ENCODE results near the gene RASAL2.

The RASAL2 gene

DNA sequence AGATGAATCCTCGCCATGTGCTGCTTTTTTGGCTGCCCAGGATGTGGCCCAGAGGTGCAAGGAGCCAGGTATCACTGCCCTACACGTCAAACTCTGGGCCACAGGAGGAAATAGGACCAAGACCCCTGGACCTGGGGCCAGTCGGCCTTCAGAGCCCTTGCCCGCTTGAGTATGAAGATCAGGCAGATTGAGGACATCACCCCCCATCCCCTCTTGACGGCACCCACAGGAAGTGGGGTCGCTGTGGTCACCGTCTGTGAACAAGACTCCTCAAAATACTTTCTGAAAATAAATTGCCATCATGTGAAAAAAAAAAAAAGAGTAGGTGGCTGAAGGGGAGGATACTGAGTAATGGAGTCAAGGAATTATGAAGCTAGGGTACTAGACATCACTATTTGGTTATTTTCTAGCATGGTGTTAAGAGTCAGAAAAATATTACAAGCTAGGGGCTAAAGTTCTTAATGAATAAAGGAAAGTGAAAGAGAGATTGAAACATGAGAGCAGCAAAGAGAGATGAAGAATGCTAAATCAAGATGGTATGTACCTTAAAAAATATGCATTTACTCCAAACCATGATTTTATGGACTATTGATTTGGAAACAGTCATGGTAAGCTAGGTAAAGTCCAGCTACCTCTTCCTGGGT, 318.0 kb downstream of the RASAL2 start:
- no peaks in the 10 kb centered on the region for H3K27me3 ChIP-seq (ENCODE audit: control insufficient read depth, insufficient read depth, low read length)
- H3K4me3 ChIP-seq (ENCODE audit: low read depth, low read length) = no peak overlapping the region
- H3K36me3 ChIP-seq (ENCODE audit: control insufficient read depth, insufficient read depth, low read length) = no peaks in the 10 kb centered on the region
- H3K9me3 ChIP-seq (ENCODE audit: control insufficient read depth, insufficient read depth, low read length) = no peaks in the 10 kb centered on the region
- H3K9ac ChIP-seq (ENCODE audit: low read depth, low read length) = no peak overlapping the region
- H3K4me1 ChIP-seq (ENCODE audit: control insufficient read depth, insufficient read depth, low read length) = no peaks in the 10 kb centered on the region

DNA sequence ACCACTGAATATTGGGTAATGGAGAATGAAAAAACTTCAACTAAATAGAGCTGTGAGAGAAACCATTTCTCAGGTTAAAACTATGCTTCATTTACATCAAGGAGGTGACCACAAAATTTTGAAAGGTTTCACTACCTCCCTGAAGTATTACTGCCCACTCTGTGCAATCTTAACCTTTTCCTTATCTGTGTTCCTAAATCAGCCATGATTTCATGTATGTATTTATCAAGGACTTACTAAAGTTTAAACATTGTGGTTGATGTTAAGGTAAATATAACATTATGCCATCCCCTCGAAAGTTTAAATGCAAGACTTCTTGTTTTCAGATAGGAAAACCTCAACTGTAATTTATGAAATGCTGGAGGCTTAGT, 318.5 kb downstream of the RASAL2 start:
- no peak overlapping the region for H3K9ac ChIP-seq (ENCODE audit: low read depth, low read length)
- no peaks in the 10 kb centered on the region for H3K36me3 ChIP-seq (ENCODE audit: control insufficient read depth, insufficient read depth, low read length)
- no peak overlapping the region for H3K4me3 ChIP-seq (ENCODE audit: low read depth, low read length)
- no peaks in the 10 kb centered on the region for H3K4me1 ChIP-seq (ENCODE audit: control insufficient read depth, insufficient read depth, low read length)
- H3K27me3 ChIP-seq (ENCODE audit: control insufficient read depth, insufficient read depth, low read length) = no peaks in the 10 kb centered on the region
- no peaks in the 10 kb centered on the region for H3K9me3 ChIP-seq (ENCODE audit: control insufficient read depth, insufficient read depth, low read length)

DNA sequence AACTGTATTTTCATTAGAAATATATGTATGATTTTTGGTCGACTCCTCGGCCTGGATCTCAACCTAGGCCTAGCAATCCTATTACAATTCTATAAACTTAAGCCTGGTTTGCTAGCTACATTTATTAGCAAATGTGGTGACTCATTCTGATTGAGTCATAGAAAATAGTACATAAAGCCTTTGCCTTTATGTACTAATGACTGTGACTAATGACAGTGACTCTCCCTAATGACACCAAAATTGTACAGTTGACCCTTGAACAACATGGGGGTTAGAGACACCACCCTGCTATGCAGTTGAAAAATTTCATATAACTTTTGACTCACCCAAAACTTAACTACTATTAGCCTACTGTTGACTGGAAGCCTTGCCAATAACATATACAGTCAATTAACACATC, 324.0 kb downstream of the RASAL2 start:
- H3K4me1 ChIP-seq (ENCODE audit: control insufficient read depth, insufficient read depth, low read length) = no peaks in the 10 kb centered on the region
- no peaks in the 10 kb centered on the region for H3K9me3 ChIP-seq (ENCODE audit: control insufficient read depth, insufficient read depth, low read length)
- H3K36me3 ChIP-seq (ENCODE audit: control insufficient read depth, insufficient read depth, low read length) = no peaks in the 10 kb centered on the region
- no peaks in the 10 kb centered on the region for H3K27me3 ChIP-seq (ENCODE audit: control insufficient read depth, insufficient read depth, low read length)
- no peak overlapping the region for H3K9ac ChIP-seq (ENCODE audit: low read depth, low read length)
- H3K4me3 ChIP-seq (ENCODE audit: low read depth, low read length) = no peak overlapping the region

DNA sequence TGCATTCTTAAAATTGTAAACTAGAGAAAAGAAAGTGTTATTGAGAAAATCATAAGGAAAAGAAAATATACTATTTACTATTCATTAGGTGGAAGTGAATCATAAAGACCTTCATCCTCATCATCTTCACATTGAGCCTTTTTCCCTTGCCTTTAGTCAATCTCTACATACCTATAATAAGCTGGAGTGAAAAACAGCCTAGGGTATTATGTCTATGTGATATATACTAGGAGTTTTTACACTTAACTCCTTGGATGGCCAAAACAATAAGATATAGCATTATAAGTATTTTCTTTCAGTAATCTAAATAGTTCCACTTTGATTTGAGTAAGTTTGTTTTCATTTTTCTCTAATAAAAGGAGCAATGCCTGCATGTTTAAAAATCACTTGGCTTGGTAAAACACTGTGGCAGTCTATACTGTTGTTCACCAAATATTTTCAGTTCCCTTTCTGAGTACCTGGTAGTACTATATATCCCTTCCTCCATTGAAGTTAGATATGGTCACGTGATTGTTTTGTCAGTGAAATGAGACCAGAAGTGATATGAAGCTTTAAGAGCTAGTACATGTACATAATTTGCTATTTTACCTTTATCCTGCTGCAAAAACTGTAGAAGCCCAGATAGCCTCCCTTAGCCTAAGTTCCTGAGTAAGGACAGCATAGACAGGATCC, 324.5 kb downstream of the RASAL2 start:
- Histone ChIP-seq H3K4me3 (ENCODE audit: low read depth, low read length) (no peak overlapping the region), H3K4me1 (ENCODE audit: control insufficient read depth, insufficient read depth, low read length) (no peaks in the 10 kb centered on the region), H3K9ac (ENCODE audit: low read depth, low read length) (no peak overlapping the region), H3K36me3 (ENCODE audit: control insufficient read depth, insufficient read depth, low read length) (no peaks in the 10 kb centered on the region), H3K9me3 (ENCODE audit: control insufficient read depth, insufficient read depth, low read length) (no peaks in the 10 kb centered on the region), H3K27me3 (ENCODE audit: control insufficient read depth, insufficient read depth, low read length) (no peaks in the 10 kb centered on the region)

DNA sequence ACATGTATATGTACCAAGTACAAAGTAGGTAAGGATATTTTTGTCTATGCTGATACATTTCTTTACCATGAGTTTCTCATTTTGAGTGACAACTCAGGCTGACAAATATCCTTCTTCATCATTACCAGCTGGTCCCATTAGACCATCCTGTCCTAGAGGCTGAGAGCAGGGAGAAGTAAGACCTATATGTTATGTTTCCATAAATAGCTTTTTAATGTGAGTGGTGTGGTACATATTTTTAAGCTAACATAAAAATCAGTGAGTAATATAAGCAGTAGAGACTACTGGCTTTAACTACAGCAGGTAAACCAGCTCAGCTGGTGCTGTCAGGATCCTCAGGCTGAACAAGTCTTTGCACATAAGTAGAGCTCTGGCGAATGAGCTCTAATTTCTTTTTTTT, 340.5 kb downstream of the RASAL2 start:
- Histone ChIP-seq H3K4me3 (ENCODE audit: low read depth, low read length) (no peak overlapping the region), H3K36me3 (ENCODE audit: control insufficient read depth, insufficient read depth, low read length) (no peaks in the 10 kb centered on the region), H3K27me3 (ENCODE audit: control insufficient read depth, insufficient read depth, low read length) (no peaks in the 10 kb centered on the region), H3K4me1 (ENCODE audit: control insufficient read depth, insufficient read depth, low read length) (peaks cover 5% of the 10 kb centered on the region), H3K9me3 (ENCODE audit: control insufficient read depth, insufficient read depth, low read length) (no peaks in the 10 kb centered on the region), H3K9ac (ENCODE audit: low read depth, low read length) (no peak overlapping the region)

DNA sequence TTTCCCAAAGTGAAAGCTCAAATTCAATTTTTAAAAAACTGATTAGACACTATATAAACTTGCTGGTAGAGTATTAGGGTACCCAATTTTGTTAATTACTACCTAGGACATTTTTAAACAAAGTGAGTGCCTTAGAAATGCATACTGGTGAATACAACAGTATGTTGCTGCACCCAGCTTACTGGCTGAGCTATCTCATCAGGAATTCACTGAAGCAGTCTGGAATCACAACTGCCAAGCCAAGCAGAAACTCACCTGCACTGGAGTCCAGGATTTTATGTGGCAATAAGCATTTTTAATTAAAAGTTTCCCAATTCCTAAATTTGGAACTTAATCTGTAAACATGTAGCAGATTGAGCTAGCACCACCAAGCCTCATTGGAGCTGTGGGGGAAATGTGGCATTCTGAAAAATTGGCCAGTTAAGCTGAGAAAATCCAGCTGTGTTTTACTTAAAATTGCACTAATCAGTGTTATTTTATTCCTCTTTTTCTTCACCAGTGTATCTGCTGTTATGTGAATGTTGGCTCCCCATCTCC, 341.1 kb downstream of the RASAL2 start:
- Histone ChIP-seq H3K27me3 (ENCODE audit: control insufficient read depth, insufficient read depth, low read length) (no peaks in the 10 kb centered on the region), H3K36me3 (ENCODE audit: control insufficient read depth, insufficient read depth, low read length) (no peaks in the 10 kb centered on the region), H3K4me1 (ENCODE audit: control insufficient read depth, insufficient read depth, low read length) (peaks cover 5% of the 10 kb centered on the region), H3K9me3 (ENCODE audit: control insufficient read depth, insufficient read depth, low read length) (no peaks in the 10 kb centered on the region), H3K9ac (ENCODE audit: low read depth, low read length) (no peak overlapping the region), H3K4me3 (ENCODE audit: low read depth, low read length) (no peak overlapping the region)

DNA sequence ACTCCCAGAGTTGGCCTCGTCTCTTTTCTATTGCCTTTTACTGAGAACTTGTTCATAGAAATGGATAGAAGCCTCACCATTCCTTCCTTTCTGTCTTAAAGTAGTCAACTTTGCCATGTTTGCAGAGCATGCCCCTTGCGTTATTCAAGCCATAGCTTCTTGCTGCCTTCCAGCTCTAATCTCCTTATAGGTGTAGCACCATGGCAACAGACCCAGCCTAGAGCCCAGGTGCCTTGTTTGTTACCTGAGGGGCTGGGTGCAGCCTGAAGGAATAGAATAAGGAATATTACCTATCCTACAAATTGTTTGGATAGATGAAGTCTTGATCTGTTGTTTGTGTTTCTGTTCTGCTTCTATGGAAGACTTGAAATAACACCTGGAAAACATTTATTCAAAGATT, 343.0 kb downstream of the RASAL2 start:
- H3K4me3 ChIP-seq (ENCODE audit: low read depth, low read length) = no peak overlapping the region
- H3K27me3 ChIP-seq (ENCODE audit: control insufficient read depth, insufficient read depth, low read length) = no peaks in the 10 kb centered on the region
- no peak overlapping the region for H3K9ac ChIP-seq (ENCODE audit: low read depth, low read length)
- no peaks in the 10 kb centered on the region for H3K36me3 ChIP-seq (ENCODE audit: control insufficient read depth, insufficient read depth, low read length)
- peaks cover 5% of the 10 kb centered on the region for H3K4me1 ChIP-seq (ENCODE audit: control insufficient read depth, insufficient read depth, low read length)
- no peaks in the 10 kb centered on the region for H3K9me3 ChIP-seq (ENCODE audit: control insufficient read depth, insufficient read depth, low read length)

DNA sequence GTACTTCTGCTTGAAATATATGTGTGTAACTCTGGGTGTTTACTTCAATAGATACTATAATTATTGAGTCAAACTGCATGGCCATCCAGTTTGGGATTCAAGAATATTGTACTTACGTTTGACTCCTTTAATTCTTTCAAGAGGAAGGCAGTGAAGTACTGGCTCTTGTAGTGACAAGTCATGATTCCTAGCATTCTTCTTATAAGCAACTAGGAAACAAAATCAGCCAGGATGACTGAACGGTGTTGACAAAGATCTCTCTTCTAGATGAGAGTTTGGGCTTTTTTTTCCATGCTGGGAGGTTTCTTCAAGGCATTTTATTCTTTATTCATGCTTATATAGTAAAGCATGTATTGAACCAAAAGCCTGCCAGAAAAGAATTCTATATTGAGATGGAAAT, 344.5 kb downstream of the RASAL2 start:
- Histone ChIP-seq H3K36me3 (ENCODE audit: control insufficient read depth, insufficient read depth, low read length) (peaks cover 5% of the 10 kb centered on the region), H3K4me3 (ENCODE audit: low read depth, low read length) (no peak overlapping the region), H3K9me3 (ENCODE audit: control insufficient read depth, insufficient read depth, low read length) (no peaks in the 10 kb centered on the region), H3K27me3 (ENCODE audit: control insufficient read depth, insufficient read depth, low read length) (no peaks in the 10 kb centered on the region), H3K4me1 (ENCODE audit: control insufficient read depth, insufficient read depth, low read length) (peaks cover 5% of the 10 kb centered on the region), H3K9ac (ENCODE audit: low read depth, low read length) (no peak overlapping the region)

DNA sequence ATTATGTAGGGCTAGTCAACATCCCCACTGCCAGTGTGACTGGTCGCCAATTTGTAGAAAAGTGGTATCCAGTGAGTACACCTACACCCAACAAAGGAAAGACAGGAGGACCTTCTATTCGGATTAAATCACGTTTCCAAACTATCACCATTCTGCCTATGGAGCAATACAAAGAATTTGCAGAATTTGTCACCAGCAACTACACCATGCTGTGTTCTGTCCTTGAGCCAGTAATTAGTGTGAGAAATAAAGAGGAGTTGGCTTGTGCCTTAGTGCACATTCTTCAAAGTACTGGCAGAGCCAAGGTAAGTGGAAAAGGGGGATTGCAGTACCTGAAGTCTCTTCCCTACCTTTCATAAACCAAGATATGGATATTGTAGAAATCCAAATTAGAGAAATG, 349.0 kb downstream of the RASAL2 start:
- Histone ChIP-seq H3K27me3 (ENCODE audit: control insufficient read depth, insufficient read depth, low read length) (no peaks in the 10 kb centered on the region), H3K9ac (ENCODE audit: low read depth, low read length) (no peak overlapping the region), H3K36me3 (ENCODE audit: control insufficient read depth, insufficient read depth, low read length) (peaks cover 5% of the 10 kb centered on the region), H3K4me3 (ENCODE audit: low read depth, low read length) (no peak overlapping the region), H3K9me3 (ENCODE audit: control insufficient read depth, insufficient read depth, low read length) (no peaks in the 10 kb centered on the region), H3K4me1 (ENCODE audit: control insufficient read depth, insufficient read depth, low read length) (peaks cover 5% of the 10 kb centered on the region)

DNA sequence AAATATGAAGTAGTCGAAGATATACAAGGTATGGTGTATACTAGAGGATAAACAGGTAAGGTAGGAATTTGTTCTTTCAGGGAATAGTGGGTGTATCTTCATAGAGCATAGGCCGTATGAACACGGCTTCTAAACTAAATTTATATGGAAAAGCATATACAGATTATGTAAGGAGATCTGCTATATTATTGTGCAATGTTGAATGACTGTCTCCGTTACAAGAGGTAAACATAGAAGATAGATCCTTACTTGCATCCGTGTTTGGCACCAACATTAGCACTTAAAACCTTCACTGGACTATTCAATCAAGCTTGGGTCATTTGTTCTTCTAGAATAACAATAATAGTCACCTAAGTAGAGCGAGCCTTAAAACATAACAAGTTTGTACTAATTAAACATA, 357.0 kb downstream of the RASAL2 start:
- H3K27me3 ChIP-seq (ENCODE audit: control insufficient read depth, insufficient read depth, low read length) = no peaks in the 10 kb centered on the region
- no peak overlapping the region for H3K9ac ChIP-seq (ENCODE audit: low read depth, low read length)
- H3K4me3 ChIP-seq (ENCODE audit: low read depth, low read length) = no peak overlapping the region
- H3K9me3 ChIP-seq (ENCODE audit: control insufficient read depth, insufficient read depth, low read length) = no peaks in the 10 kb centered on the region
- H3K36me3 ChIP-seq (ENCODE audit: control insufficient read depth, insufficient read depth, low read length) = no peaks in the 10 kb centered on the region
- H3K4me1 ChIP-seq (ENCODE audit: control insufficient read depth, insufficient read depth, low read length) = no peaks in the 10 kb centered on the region

DNA sequence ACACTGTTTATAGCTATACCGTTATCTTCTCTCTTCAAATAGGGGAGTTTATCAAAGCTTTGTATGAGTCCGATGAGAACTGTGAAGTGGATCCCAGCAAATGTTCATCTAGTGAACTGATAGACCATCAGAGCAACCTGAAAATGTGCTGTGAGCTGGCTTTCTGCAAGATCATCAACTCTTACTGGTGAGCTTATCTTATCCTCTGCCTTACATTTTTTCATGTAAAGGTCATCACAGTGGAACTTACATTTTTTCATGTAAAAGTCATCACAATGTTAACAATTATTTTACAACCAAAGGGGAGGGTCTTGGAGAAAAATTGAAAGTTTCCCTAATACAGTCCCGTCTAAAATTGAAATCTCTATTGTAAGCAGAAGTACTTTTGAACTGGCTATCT, 357.6 kb downstream of the RASAL2 start:
- H3K9ac ChIP-seq (ENCODE audit: low read depth, low read length) = no peak overlapping the region
- no peak overlapping the region for H3K4me3 ChIP-seq (ENCODE audit: low read depth, low read length)
- no peaks in the 10 kb centered on the region for H3K4me1 ChIP-seq (ENCODE audit: control insufficient read depth, insufficient read depth, low read length)
- H3K27me3 ChIP-seq (ENCODE audit: control insufficient read depth, insufficient read depth, low read length) = no peaks in the 10 kb centered on the region
- no peaks in the 10 kb centered on the region for H3K36me3 ChIP-seq (ENCODE audit: control insufficient read depth, insufficient read depth, low read length)
- H3K9me3 ChIP-seq (ENCODE audit: control insufficient read depth, insufficient read depth, low read length) = no peaks in the 10 kb centered on the region

DNA sequence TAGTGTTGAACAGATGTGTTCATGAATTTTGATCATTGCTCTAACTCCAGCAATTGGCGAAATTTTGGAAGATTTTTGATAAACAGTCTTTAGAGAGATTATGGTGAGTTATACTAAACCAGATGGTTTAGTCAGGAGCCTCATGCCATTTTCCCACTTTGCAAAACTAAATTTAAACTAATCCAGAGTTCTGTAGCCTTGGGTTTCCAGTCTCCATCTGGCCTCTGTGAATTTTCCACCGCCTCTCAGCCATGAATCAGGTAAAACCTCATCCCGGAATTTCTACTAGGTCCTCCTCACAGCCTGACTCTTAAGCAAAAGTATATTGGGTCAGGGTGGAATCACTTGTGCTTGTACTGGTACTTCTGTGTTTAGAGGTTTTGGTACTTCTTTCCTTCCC, 358.1 kb downstream of the RASAL2 start:
- H3K9me3 ChIP-seq (ENCODE audit: control insufficient read depth, insufficient read depth, low read length) = no peaks in the 10 kb centered on the region

More for the DNA sequence above, 358.1 kb downstream of the RASAL2 start:
- no peaks in the 10 kb centered on the region for H3K27me3 ChIP-seq (ENCODE audit: control insufficient read depth, insufficient read depth, low read length)
- H3K36me3 ChIP-seq (ENCODE audit: control insufficient read depth, insufficient read depth, low read length) = no peaks in the 10 kb centered on the region
- no peak overlapping the region for H3K9ac ChIP-seq (ENCODE audit: low read depth, low read length)
- no peaks in the 10 kb centered on the region for H3K4me1 ChIP-seq (ENCODE audit: control insufficient read depth, insufficient read depth, low read length)
- no peak overlapping the region for H3K4me3 ChIP-seq (ENCODE audit: low read depth, low read length)

All from iPS-15b (cell line).